ENCODE measurements around the gene BLNK. TPM values are rescaled to one million over a fixed set of nuclear protein-coding genes. Genes with fewer than 3 reads are reported as not detected.

Gene BLNK
- total RNA-seq, 1 experiment from 2014 or later = 1.0 TPM

- Histone ChIP-seq H3F3A (ENCODE audit: insufficient read depth, low read depth) (no peaks in the 10 kb centered on the region), H3K4me1 (replicated peaks; ENCODE audit: insufficient read depth) (no peaks in the 10 kb centered on the region), H3K27ac (no peak overlapping the region), H3K9me3 (ENCODE audit: insufficient read depth, low read depth) (no peaks in the 10 kb centered on the region), H3K27me3 (ENCODE audit: insufficient read depth, low read depth) (no peaks in the 10 kb centered on the region), H3K79me2 (ENCODE audit: low read depth) (no peaks in the 10 kb centered on the region), H3K9me2 (ENCODE audit: insufficient read depth) (no peaks in the 10 kb centered on the region), H3K4me3 (no peak overlapping the region), H3K4me2 (no peak overlapping the region), H2AFZ (no peak overlapping the region), H4K20me1 (ENCODE audit: insufficient read depth) (no peaks in the 10 kb centered on the region), H3K36me3 (ENCODE audit: low read depth) (no peaks in the 10 kb centered on the region)
- CTCF ChIA-PET = no interaction called here
- POLR2A ChIA-PET (ENCODE audit: unreplicated experiment) = no interaction called here
- DNase-seq = no peak
- BruUV-seq (replicated peaks) = no TSS peak
- TF ChIP-seq EZH2 (IDR thresholded peaks at IDR 0.05; ENCODE audit: low read depth) (no peak), CTCF (conservative IDR thresholded peaks at IDR 0.05) (no peak)
- intact Hi-C loops (cut with micrococcal nuclease; ENCODE audit: unreplicated experiment) = no loop called here
Observed at GRCh38 chr10:96212911-96213310, 58.5 kb downstream of the BLNK start.

- Histone ChIP-seq H3K27ac (no peak overlapping the region), H3K9me2 (ENCODE audit: insufficient read depth) (no peaks in the 10 kb centered on the region), H4K20me1 (ENCODE audit: insufficient read depth) (no peaks in the 10 kb centered on the region), H3K4me3 (no peak overlapping the region), H2AFZ (no peak overlapping the region), H3K27me3 (ENCODE audit: insufficient read depth, low read depth) (no peaks in the 10 kb centered on the region), H3K4me1 (replicated peaks; ENCODE audit: insufficient read depth) (no peaks in the 10 kb centered on the region), H3F3A (ENCODE audit: insufficient read depth, low read depth) (no peaks in the 10 kb centered on the region), H3K79me2 (ENCODE audit: low read depth) (no peaks in the 10 kb centered on the region), H3K9me3 (ENCODE audit: insufficient read depth, low read depth) (no peaks in the 10 kb centered on the region), H3K4me2 (no peak overlapping the region), H3K36me3 (ENCODE audit: low read depth) (no peaks in the 10 kb centered on the region)
- intact Hi-C loops (cut with micrococcal nuclease; ENCODE audit: unreplicated experiment) = no loop called here
- BruUV-seq (replicated peaks) = no TSS peak
- TF ChIP-seq CTCF (conservative IDR thresholded peaks at IDR 0.05) (no peak), EZH2 (IDR thresholded peaks at IDR 0.05; ENCODE audit: low read depth) (no peak)
- no peak for DNase-seq
- ChIA-PET CTCF (no interaction called here), POLR2A (ENCODE audit: unreplicated experiment) (no interaction called here)
Observed at GRCh38 chr10:96211764-96212163, 59.6 kb downstream of the BLNK start.

GRCh38 chr10:96208946-96209345, 62.4 kb downstream of the BLNK start:
- Histone ChIP-seq H3K9me2 (ENCODE audit: insufficient read depth) (no peaks in the 10 kb centered on the region), H3K9me3 (ENCODE audit: insufficient read depth, low read depth) (no peaks in the 10 kb centered on the region), H3K36me3 (ENCODE audit: low read depth) (no peaks in the 10 kb centered on the region), H4K20me1 (ENCODE audit: insufficient read depth) (no peaks in the 10 kb centered on the region), H3K4me3 (no peak overlapping the region), H2AFZ (no peak overlapping the region), H3K4me1 (replicated peaks; ENCODE audit: insufficient read depth) (no peaks in the 10 kb centered on the region), H3K4me2 (no peak overlapping the region), H3K27ac (no peak overlapping the region), H3K27me3 (ENCODE audit: insufficient read depth, low read depth) (no peaks in the 10 kb centered on the region), H3F3A (ENCODE audit: insufficient read depth, low read depth) (no peaks in the 10 kb centered on the region), H3K79me2 (ENCODE audit: low read depth) (no peaks in the 10 kb centered on the region)
- POLR2A ChIA-PET (ENCODE audit: unreplicated experiment) = no interaction called here
- BruUV-seq (replicated peaks) = no TSS peak
- CTCF ChIA-PET = no interaction called here
- intact Hi-C loops (cut with micrococcal nuclease; ENCODE audit: unreplicated experiment) = no loop called here
- DNase-seq = no peak
- TF ChIP-seq EZH2 (IDR thresholded peaks at IDR 0.05; ENCODE audit: low read depth) = no peak
- TF ChIP-seq CTCF (conservative IDR thresholded peaks at IDR 0.05) = no peak
